CD4-positive, alpha-beta T cell treated with Interleukin-12 subunit alpha and Interleukin-12 subunit beta, for 1 hour (primary cell): ENCODE data around the gene ACVR1.

Experiments
- DNase-seq: peaks from one replicate; pipeline ENCODE4 v3.0.0-alpha.2; 2020

ACVR1 gene

GRCh38 chr2:157876066-157876785 is at the start of gene ACVR1:
Gene ACVR1 (minus strand): TSS chr2:157876330. CDS start chr2:157799493, 76,837 bp downstream.
- peak; percentile 87 for DNase-seq

GRCh38 chr2:157925071-157925470 is 48.9 kb upstream of the ACVR1 start:
- no peak for DNase-seq

GRCh38 chr2:157923598-157924217 is 47.6 kb upstream of the ACVR1 start:
- no peak for DNase-seq

- no peak for DNase-seq
Observed at GRCh38 chr2:157922815-157923214, 46.7 kb upstream of the ACVR1 start.

- no peak for DNase-seq
Observed at GRCh38 chr2:157922336-157922735, 46.2 kb upstream of the ACVR1 start.

GRCh38 chr2:157920736-157921135 is 44.6 kb upstream of the ACVR1 start:
- no peak for DNase-seq

- DNase-seq, result no peak
Observed at GRCh38 chr2:157919181-157919580, 43.1 kb upstream of the ACVR1 start.

- no peak for DNase-seq
Observed at GRCh38 chr2:157918319-157918718, 42.2 kb upstream of the ACVR1 start.

GRCh38 chr2:157911750-157912149 is 35.6 kb upstream of the ACVR1 start:
- no peak for DNase-seq

- DNase-seq, result no peak
Observed at GRCh38 chr2:157911246-157911645, 35.1 kb upstream of the ACVR1 start.

GRCh38 chr2:157905092-157905491 is 29.0 kb upstream of the ACVR1 start:
- DNase-seq, result no peak

GRCh38 chr2:157903626-157904025 is 27.5 kb upstream of the ACVR1 start:
- DNase-seq, result no peak

- no peak for DNase-seq
Observed at GRCh38 chr2:157903151-157903550, 27.0 kb upstream of the ACVR1 start.

GRCh38 chr2:157902692-157903091 is 26.6 kb upstream of the ACVR1 start:
- no peak for DNase-seq

- peak; percentile 33 for DNase-seq
Observed at GRCh38 chr2:157901325-157901724, 25.2 kb upstream of the ACVR1 start.

GRCh38 chr2:157900684-157901083 is 24.6 kb upstream of the ACVR1 start:
- no peak for DNase-seq

GRCh38 chr2:157900203-157900602 is 24.1 kb upstream of the ACVR1 start:
- DNase-seq, result no peak

- no peak for DNase-seq
Observed at GRCh38 chr2:157899125-157899839, 23.2 kb upstream of the ACVR1 start.

GRCh38 chr2:157898591-157898996 is 22.5 kb upstream of the ACVR1 start:
- DNase-seq, result peak; percentile 66

GRCh38 chr2:157897106-157897971 is 21.2 kb upstream of the ACVR1 start:
- DNase-seq, result peak; percentile 55

- DNase-seq, result peak; percentile 42
Observed at GRCh38 chr2:157895531-157895930, 19.4 kb upstream of the ACVR1 start.

- DNase-seq, result no peak
Observed at GRCh38 chr2:157894694-157895435, 18.7 kb upstream of the ACVR1 start.
